HepG2 (cell line): ENCODE results near the gene AP1M2. TPM values are rescaled to one million over a fixed set of nuclear protein-coding genes. Genes with fewer than 3 reads are reported as not detected.

Experiments
- ATAC-seq: fragments of 200-7000 bp; cut with Tn5 transposase; 3 replicates; pipeline ENCODE4 v1.9.1; 2020; ENCODE audit warnings: mild to moderate bottlenecking, moderate library complexity
- BruUV-seq: library from RNA; stranded (reverse); fragments of 400-500 nt; replicated peaks from 2 replicates; lab custom pipeline; 2021; lab: Mats Ljungman, UMichigan
- CTCF ChIA-PET: fragments of 300-600 bp; formaldehyde crosslinking; extraction: SDS; loops from one replicate; lab custom pipeline; 2021; ENCODE audit warnings: low total read pairs, inconsistent platforms, low intra/inter-chr PET ratio; lab: Yijun Ruan, JAX
- POLR2A ChIA-PET: fragments of 350-600 bp; sonication (Branson Sonifier 250); formaldehyde crosslinking; loops from one replicate; lab custom pipeline; 2020; ENCODE audit warnings: antibody characterized with exemption, inconsistent platforms; lab: Yijun Ruan, JAX
- DNase-seq: peaks from one replicate; pipeline ENCODE4 v3.0.0-alpha.2; 2015; ENCODE audit warnings: low spot score
- FAIRE-seq: peaks from 3 replicates; lab custom pipeline; 2011; peaks lifted over from hg19 to GRCh38; lab: Jason Lieb, UNC
- H2AFZ ChIP-seq: one replicate; pipeline ENCODE4 v1.6.1; 2011; ENCODE audit warnings: low read length, inconsistent platforms
- H3K27ac ChIP-seq: fragments of 300-600 bp; 3 replicates; pipeline ENCODE4 v1.8.0; 2011; ENCODE audit warnings: mixed run types, mild to moderate bottlenecking, mixed read lengths, low read length, inconsistent platforms; ENCODE audit not compliant: insufficient read depth; ENCODE audit errors: extremely low read length
- H3K27me3 ChIP-seq, 2 experiments: fragments of 200-600 bp in 1 of 2; 2 replicates in 1 of 2; 3 replicates in 1 of 2; pipeline versions ENCODE4 v1.6.0 to v1.8.0; 2011; ENCODE audit warnings: low read length in 2 of 2, mild to moderate bottlenecking in 2 of 2, moderate library complexity in 2 of 2, inconsistent platforms in 1 of 2; ENCODE audit not compliant: insufficient read depth in 2 of 2, control insufficient read depth in 1 of 2
- H3K36me3 ChIP-seq, 2 experiments: fragments of 200-600 bp in 1 of 2; replicated peaks in 1 of 2; 2 replicates in 1 of 2; 3 replicates in 1 of 2; pipeline versions ENCODE4 v1.5.1 to v1.8.0; 2011; ENCODE audit warnings: low read length in 2 of 2, inconsistent platforms in 1 of 2; ENCODE audit not compliant: insufficient read depth in 2 of 2, control insufficient read depth in 1 of 2
- H3K4me1 ChIP-seq: 2 replicates; pipeline ENCODE4 v1.5.1; 2012; ENCODE audit warnings: low read length, inconsistent platforms; ENCODE audit not compliant: insufficient read depth
- H3K4me2 ChIP-seq: 2 replicates; pipeline ENCODE4 v1.6.0; 2011; ENCODE audit warnings: low read depth, low read length, inconsistent platforms
- H3K4me3 ChIP-seq, 3 experiments: fragments of 200-600 bp in 1 of 3; sonication (generic), shearing (Covaris generic) in 1 of 3; replicated peaks in 1 of 3; 2 replicates each; pipeline ENCODE4 v1.5.1; 2011 to 2016; ENCODE audit warnings: low read length in 3 of 3, inconsistent platforms in 2 of 3, low read depth in 2 of 3, mild to moderate bottlenecking in 2 of 3, control low read depth in 1 of 3, mixed read lengths in 1 of 3; ENCODE audit not compliant: insufficient read depth in 1 of 3
- H3K79me2 ChIP-seq: one replicate; pipeline ENCODE4 v1.6.1; 2011; ENCODE audit warnings: low read length, inconsistent platforms; ENCODE audit not compliant: insufficient read depth
- H3K9ac ChIP-seq: 2 replicates; pipeline ENCODE4 v1.6.0; 2011; ENCODE audit warnings: mild to moderate bottlenecking, low read depth, low read length, inconsistent platforms; ENCODE audit not compliant: insufficient read depth
- H3K9me3 ChIP-seq: 2 replicates; pipeline ENCODE4 v1.5.1; 2012; ENCODE audit warnings: mild to moderate bottlenecking, low read length
- H4K20me1 ChIP-seq: 2 replicates; pipeline ENCODE4 v1.6.0; 2011; ENCODE audit warnings: inconsistent platforms, mild to moderate bottlenecking, low read length, moderate library complexity; ENCODE audit not compliant: insufficient read depth
- ADNP ChIP-seq: sonication (generic); formaldehyde crosslinking; IDR thresholded peaks from 2 replicates; pipeline ENCODE4 v1.4.0; 2020; ENCODE audit warnings: missing genetic modification reagents
- AGO2 ChIP-seq: fragments of 200-400 bp; formaldehyde crosslinking; optimal IDR thresholded peaks from 2 replicates; pipeline ENCODE3; 2017; ENCODE audit warnings: mild to moderate bottlenecking, low read depth, low read length, moderate library complexity
- ARID3A ChIP-seq: IDR thresholded peaks from 2 replicates; pipeline ENCODE4 v1.6.1; 2012; ENCODE audit warnings: low read depth, low read length, improper control_type of control experiment
- ATF2 ChIP-seq: sonication (generic); formaldehyde crosslinking; IDR thresholded peaks from 2 replicates; pipeline ENCODE4 v1.4.0; 2020; ENCODE audit warnings: missing genetic modification reagents
- ATF7-NPFF ChIP-seq: sonication (generic); formaldehyde crosslinking; IDR thresholded peaks from 2 replicates; pipeline ENCODE4 v1.8.1; 2023; ENCODE audit warnings: mild to moderate bottlenecking, low read depth, missing genetic modification reagents, moderate library complexity
- CBFB ChIP-seq: sonication (generic); formaldehyde crosslinking; IDR thresholded peaks from 2 replicates; pipeline ENCODE4 v1.4.0; 2020; ENCODE audit warnings: missing genetic modification reagents
- FOXK1 ChIP-seq: sonication (generic); formaldehyde crosslinking; IDR thresholded peaks from 2 replicates; pipeline ENCODE4 v1.4.0; 2020; ENCODE audit warnings: low read depth, missing genetic modification reagents, borderline replicate concordance
- GFI1 ChIP-seq: sonication (generic); formaldehyde crosslinking; IDR thresholded peaks from 2 replicates; pipeline ENCODE4 v1.5.0; 2020; ENCODE audit warnings: missing genetic modification reagents, mild to moderate bottlenecking, borderline replicate concordance
- HDAC2 ChIP-seq: sonication (generic); formaldehyde crosslinking; IDR thresholded peaks from 2 replicates; pipeline ENCODE4 v1.4.0; 2020; ENCODE audit warnings: missing genetic modification reagents
- KMT2B ChIP-seq: IDR thresholded peaks from 2 replicates; pipeline ENCODE4 v1.6.1; 2016; ENCODE audit warnings: missing genetic modification reagents, missing compliant biosample characterization
- NPAS2 ChIP-seq: sonication (generic); formaldehyde crosslinking; IDR thresholded peaks from 2 replicates; pipeline ENCODE4 v1.8.0; 2022; ENCODE audit warnings: mild to moderate bottlenecking, missing genetic modification reagents, borderline replicate concordance
- RARA ChIP-seq: IDR thresholded peaks from 2 replicates; pipeline ENCODE4 v1.6.1; 2016; ENCODE audit warnings: missing genetic modification reagents, missing compliant biosample characterization
- RBM39 ChIP-seq: fragments of 200-400 bp; formaldehyde crosslinking; IDR thresholded peaks from one replicate; pipeline ENCODE4 v1.6.1; 2018; ENCODE audit warnings: antibody characterized with exemption, mild to moderate bottlenecking, low read depth, low read length; ENCODE audit not compliant: poor library complexity, severe bottlenecking
- REPIN1 ChIP-seq: sonication (generic); formaldehyde crosslinking; IDR thresholded peaks from 2 replicates; pipeline ENCODE4 v1.8.0; 2022; ENCODE audit warnings: missing genetic modification reagents, low read depth, mild to moderate bottlenecking, borderline replicate concordance
- SAP130 ChIP-seq: IDR thresholded peaks from 2 replicates; pipeline ENCODE4 v1.6.1; 2016; ENCODE audit warnings: low read depth
- SATB2 ChIP-seq: sonication (generic); formaldehyde crosslinking; IDR thresholded peaks from 2 replicates; pipeline ENCODE4 v1.5.0; 2020; ENCODE audit warnings: missing genetic modification reagents
- SNAI1 ChIP-seq: sonication (generic); formaldehyde crosslinking; IDR thresholded peaks from 2 replicates; pipeline ENCODE4 v1.5.0; 2020; ENCODE audit warnings: mild to moderate bottlenecking, missing genetic modification reagents, borderline replicate concordance
- TGIF2 ChIP-seq: IDR thresholded peaks from 2 replicates; pipeline ENCODE4 v1.6.1; 2016; ENCODE audit warnings: control low read depth, missing compliant biosample characterization
- ZBTB7A ChIP-seq: sonication (generic); formaldehyde crosslinking; IDR thresholded peaks from 2 replicates; pipeline ENCODE4 v1.8.0; 2022; ENCODE audit warnings: mild to moderate bottlenecking, missing genetic modification reagents
- ZNF768 ChIP-seq: sonication (generic); formaldehyde crosslinking; IDR thresholded peaks from 2 replicates; pipeline ENCODE4 v1.4.0; 2020; ENCODE audit warnings: missing genetic modification reagents
- WGBS: methylation state at CpG from one replicate; pipeline ENCODE4 v1.1.6; 2017; ENCODE audit warnings: low lambda C conversion rate; 5-methylcytosine and 5-hydroxymethylcytosine counted together
- in situ Hi-C: cut with HindIII; loops from 2 replicates; pipeline ENCODE4 v1.10.0; 2017; ENCODE audit warnings: low pct_unique_long_range_greater_than_20kb; ENCODE audit not compliant: extremely low pct_ligation_motif_present
- intact Hi-C: fragments of 100-400 bp; cut with micrococcal nuclease; formaldehyde crosslinking; loops from one replicate; pipeline ENCODE4 v1.10.0; 2022; ENCODE audit not compliant: unreplicated experiment
- polyA plus RNA-seq, 8 experiments: library from polyadenylated mRNA; depleted of rRNA in 3 of 8; stranded (reverse) in 7 of 8; unstranded in 1 of 8; fragments of >200 nt; fragmentation: Illumina TruSeq in 4 of 8; extraction: Trizol in 4 of 8; gene quantifications; 2 replicates each; pipeline versions ENCODE4 v1.2.1 to v1.2.3, GENCODE V29; 2011 to 2016; ENCODE audit warnings: low read depth in 4 of 8, missing spikeins in 1 of 8, mixed read lengths in 1 of 8; ENCODE audit not compliant: insufficient read depth in 1 of 8
- total RNA-seq, 5 experiments: library from RNA; depleted of rRNA; stranded (reverse); fragments of >200 nt; fragmentation: Illumina TruSeq; extraction: Trizol; gene quantifications; 2 replicates each; pipeline ENCODE4 v1.2.3, GENCODE V29; 2016; ENCODE audit warnings: low read depth in 1 of 5
- TF ChIP-seq, protein P1 (sequence below): sonication (generic); formaldehyde crosslinking; IDR thresholded peaks from 2 replicates; pipeline ENCODE4 v1.5.0; 2020; ENCODE audit warnings: missing genetic modification reagents, mild to moderate bottlenecking, borderline replicate concordance

AP1M2 gene
- total and polyA plus RNA-seq, 2 of the 13 experiments (the other 11 are each of a cell fraction or from before 2014, with no cell fraction given), result 6.3 to 76.8 TPM

- TF ChIP-seq NPAS2 (no peak), SATB2 (CRISPR knock-in tag) (no peak), KMT2B (CRISPR knock-in tag) (no peak)
Measured at GRCh38 chr19:10544753-10545251, 42.3 kb downstream of the AP1M2 start (continued).

- peak overlapping the region; percentile 74 for H3K4me2 ChIP-seq
- peaks cover 2 to 15% of the 10 kb centered on the region in 2 experiments; a peak in 3 of 5 replicates for H3K36me3 ChIP-seq
- in situ Hi-C loops, result no loop called here
- WGBS, result 35% methylated on average over 10 of the region's 22 CpGs
- no TSS peak for BruUV-seq
- H3K27ac ChIP-seq, result peak overlapping the region; percentile 76
- H2AFZ ChIP-seq, result no peak overlapping the region
- no peaks in the 10 kb centered on the region for H3K9me3 ChIP-seq
- H4K20me1 ChIP-seq, result no peaks in the 10 kb centered on the region
- no peaks in the 10 kb centered on the region for H3K79me2 ChIP-seq
- POLR2A ChIA-PET, result no interaction called here
- FAIRE-seq, result no peak
- H3K27me3 ChIP-seq, result 0 out of 5 replicates have a peak, but pooled peaks cover 0 to under 1% of the 10 kb centered on the region in 2 experiments
- peak overlapping the region; percentile 78 to 98 (median 89) for H3K4me3 ChIP-seq
- H3K4me1 ChIP-seq, result peaks cover 17% of the 10 kb centered on the region
- no peak for DNase-seq
- CTCF ChIA-PET, result no interaction called here
- peak overlapping the region; percentile 91 for H3K9ac ChIP-seq
- intact Hi-C loops, result no loop called here
- peak; percentile 40 for ATAC-seq
- TF ChIP-seq RARA (CRISPR knock-in tag) (peak; percentile 21; the same call in 1 of the 2 replicates), RBM39 (peak; percentile 29), SAP130 (CRISPR knock-in tag) (peak; percentile 39; the same call in 1 of the 2 replicates), FOXK1 (CRISPR knock-in tag) (no peak), ZNF768 (CRISPR knock-in tag) (no peak; the same call in 1 of the 2 replicates), ARID3A (no peak), ATF2 (CRISPR knock-in tag) (no peak), SNAI1 (CRISPR knock-in tag) (no peak), REPIN1 (0 out of 2 replicates have a peak, but pooled peaks have one; percentile 26), GFI1 (no peak), CBFB (no peak), HDAC2 (CRISPR knock-in tag) (no peak; the same call in 1 of the 2 replicates), ZBTB7A (peak; percentile 56; the same call in 1 of the 2 replicates), ADNP (CRISPR knock-in tag) (peak; percentile 86), AGO2 (peak; percentile 40), ATF7-NPFF (no peak), TGIF2 (CRISPR knock-in tag) (0 out of 2 replicates have a peak, but pooled peaks have one; percentile 47)
- TF ChIP-seq, protein P1, sequence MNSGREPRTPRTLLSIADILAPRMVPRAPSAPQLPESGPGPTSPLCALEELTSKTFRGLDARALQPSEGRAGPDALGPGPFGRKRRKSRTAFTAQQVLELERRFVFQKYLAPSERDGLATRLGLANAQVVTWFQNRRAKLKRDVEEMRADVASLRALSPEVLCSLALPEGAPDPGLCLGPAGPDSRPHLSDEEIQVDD (CRISPR knock-in tag), result no peak
Measured at GRCh38 chr19:10544242-10544752, 42.8 kb downstream of the AP1M2 start.
